Gastrocnemius medialis (tissue), 4 donors: ENCODE data around the gene CMTM6.

ENCODE experiments used
- CTCF ChIP-seq, 5 experiments: fragments of 450-650 bp in 3 of 5; fragments of 200-600 bp in 2 of 5; sonication (generic) in 2 of 5; IDR thresholded peaks in 4 of 5; conservative IDR thresholded peaks in 1 of 5; 1 replicate in 4 of 5; 2 replicates in 1 of 5; pipeline ENCODE4 v1.5.1; 2016 to 2019; ENCODE audit warnings: antibody characterized with exemption in 5 of 5, mild to moderate bottlenecking in 3 of 5, moderate library complexity in 3 of 5
- POLR2A ChIP-seq, 2 donors: fragments of 450-650 bp; IDR thresholded peaks; one replicate each; pipeline ENCODE4 v1.6.1; 2017; ENCODE audit warnings: antibody characterized with exemption in 2 of 2, mild to moderate bottlenecking in 2 of 2, moderate library complexity in 2 of 2

GRCh38 chr3:32443478-32443877 is 59.2 kb downstream of the CMTM6 start:
- no peak for TF ChIP-seq CTCF (IDR thresholded peaks at IDR 0.05 in 4 of 5, conservative IDR thresholded peaks at IDR 0.05 in 1 of 5)
- TF ChIP-seq POLR2A (IDR thresholded peaks at IDR 0.05), result no peak
